GM12801 (cell line): ENCODE results near the gene CDHR2.

ENCODE experiments used
- TF ChIP-seq, protein P1 (sequence below): IDR thresholded peaks from one replicate; pipeline ENCODE4 v1.5.1; 2011; ENCODE audit warnings: control low read depth; ENCODE audit not compliant: insufficient read length; ENCODE audit errors: extremely low read depth

CDHR2 gene

GRCh38 chr5:176589039-176589769 is 40.1 kb downstream of the CDHR2 start:
- TF ChIP-seq, protein P1, sequence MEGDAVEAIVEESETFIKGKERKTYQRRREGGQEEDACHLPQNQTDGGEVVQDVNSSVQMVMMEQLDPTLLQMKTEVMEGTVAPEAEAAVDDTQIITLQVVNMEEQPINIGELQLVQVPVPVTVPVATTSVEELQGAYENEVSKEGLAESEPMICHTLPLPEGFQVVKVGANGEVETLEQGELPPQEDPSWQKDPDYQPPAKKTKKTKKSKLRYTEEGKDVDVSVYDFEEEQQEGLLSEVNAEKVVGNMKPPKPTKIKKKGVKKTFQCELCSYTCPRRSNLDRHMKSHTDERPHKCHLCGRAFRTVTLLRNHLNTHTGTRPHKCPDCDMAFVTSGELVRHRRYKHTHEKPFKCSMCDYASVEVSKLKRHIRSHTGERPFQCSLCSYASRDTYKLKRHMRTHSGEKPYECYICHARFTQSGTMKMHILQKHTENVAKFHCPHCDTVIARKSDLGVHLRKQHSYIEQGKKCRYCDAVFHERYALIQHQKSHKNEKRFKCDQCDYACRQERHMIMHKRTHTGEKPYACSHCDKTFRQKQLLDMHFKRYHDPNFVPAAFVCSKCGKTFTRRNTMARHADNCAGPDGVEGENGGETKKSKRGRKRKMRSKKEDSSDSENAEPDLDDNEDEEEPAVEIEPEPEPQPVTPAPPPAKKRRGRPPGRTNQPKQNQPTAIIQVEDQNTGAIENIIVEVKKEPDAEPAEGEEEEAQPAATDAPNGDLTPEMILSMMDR, result no peak

DNA sequence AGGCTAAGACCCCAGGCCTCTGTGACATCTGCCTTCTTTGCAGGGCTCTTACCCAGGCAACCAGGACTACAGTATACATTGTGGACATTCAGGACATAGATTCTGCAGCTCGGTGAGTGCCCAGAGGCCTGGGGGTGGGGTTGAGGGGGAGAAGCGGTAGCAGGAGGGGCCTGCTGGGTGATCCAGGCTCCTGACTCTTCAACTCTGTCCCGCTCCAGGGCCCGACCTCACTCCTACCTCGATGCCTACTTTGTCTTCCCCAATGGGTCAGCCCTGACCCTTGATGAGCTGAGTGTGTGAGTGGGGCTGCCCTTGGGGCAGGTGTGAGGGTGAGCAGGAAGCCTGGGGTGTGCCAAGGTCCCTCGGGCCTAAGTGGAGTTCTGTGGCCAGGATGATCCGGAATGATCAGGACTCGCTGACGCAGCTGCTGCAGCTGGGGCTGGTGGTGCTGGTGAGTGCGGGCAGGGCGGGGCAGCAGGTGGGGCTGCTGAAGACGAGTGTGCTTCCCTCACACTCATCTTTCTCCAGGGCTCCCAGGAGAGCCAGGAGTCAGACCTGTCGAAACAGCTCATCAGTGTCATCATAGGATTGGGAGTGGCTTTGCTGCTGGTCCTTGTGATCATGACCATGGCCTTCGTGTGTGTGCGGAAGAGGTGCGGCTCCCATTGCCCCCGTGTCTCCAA is 41.0 kb downstream of the CDHR2 start:
- TF ChIP-seq, protein P1, result no peak

GRCh38 chr5:176592573-176592972 is 43.4 kb downstream of the CDHR2 start:
- TF ChIP-seq, protein P1, result no peak

DNA sequence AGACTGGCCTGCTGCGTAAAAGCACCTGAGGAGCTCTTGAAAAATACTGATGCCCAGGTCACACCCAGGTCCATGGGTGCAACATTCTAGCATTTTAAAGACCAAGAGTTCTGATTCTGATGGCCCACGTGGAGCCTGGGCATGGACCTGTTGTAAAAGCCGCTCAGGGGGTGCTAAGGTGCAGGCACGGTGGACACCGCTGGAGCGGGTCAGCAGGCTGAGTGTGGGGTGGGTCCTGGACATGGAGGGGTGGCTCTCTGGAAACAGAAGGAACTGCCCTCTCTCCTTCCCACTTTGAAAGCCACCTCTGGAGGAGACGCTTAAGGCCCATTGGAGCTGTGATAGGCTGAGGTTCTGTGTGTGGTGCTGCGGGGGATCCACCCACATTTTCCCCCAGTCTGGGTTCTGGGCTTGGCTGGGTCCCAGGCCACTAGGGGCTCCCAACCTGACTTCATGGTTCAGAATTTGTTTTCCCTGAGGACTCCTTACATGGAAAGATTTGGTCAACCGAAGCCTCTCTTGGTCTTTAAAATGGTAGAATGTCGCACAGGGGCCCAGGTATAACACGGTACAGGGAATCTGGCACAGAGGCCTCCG is 44.2 kb downstream of the CDHR2 start:
- TF ChIP-seq, protein P1, result no peak

DNA sequence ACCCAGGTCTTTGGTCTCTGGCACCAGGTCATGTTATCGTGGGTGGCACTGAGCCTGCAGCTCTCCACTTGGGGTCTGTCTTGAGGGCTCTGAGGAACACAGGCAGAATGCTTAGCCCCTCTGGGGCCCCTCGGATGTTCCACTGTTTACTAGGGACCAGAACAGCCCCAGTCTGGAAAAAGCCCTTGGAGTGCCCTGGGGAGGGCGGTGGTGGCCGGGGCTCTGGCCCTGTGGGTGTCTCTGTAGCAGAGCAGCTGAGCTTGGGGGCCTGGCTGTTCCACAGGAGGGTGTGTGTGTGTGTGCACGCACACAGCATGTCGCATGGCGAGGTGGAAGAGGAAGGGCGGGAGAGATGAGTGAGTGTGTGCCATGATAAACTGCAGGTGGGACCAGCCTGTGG is 45.4 kb downstream of the CDHR2 start:
- TF ChIP-seq, protein P1, result no peak

DNA sequence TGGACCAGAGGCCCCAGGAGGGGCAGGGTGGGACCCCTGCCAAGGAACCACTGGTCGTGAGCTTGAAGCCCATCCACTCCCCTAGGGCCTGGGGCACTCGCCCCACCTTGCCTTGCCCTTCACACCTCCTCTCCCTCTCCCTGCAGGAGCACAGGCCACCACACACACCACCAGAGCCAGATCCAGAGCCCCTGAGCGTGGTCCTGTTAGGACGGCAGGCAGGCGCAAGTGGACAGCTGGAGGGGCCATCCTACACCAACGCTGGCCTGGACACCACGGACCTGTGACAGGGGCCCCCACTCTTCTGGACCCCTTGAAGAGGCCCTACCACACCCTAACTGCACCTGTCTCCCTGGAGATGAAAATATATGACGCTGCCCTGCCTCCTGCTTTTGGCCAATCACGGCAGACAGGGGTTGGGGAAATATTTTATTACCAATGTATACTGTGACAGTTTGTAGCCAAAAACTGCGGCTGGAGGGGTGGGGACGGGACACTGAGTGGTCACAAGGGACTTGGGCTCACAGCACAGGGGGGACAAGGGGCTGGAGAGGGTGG is 46.3 kb downstream of the CDHR2 start:
- TF ChIP-seq, protein P1, result no peak

GRCh38 chr5:176596069-176596644 is 47.0 kb downstream of the CDHR2 start:
- TF ChIP-seq, protein P1, result no peak
